Activated naive CD8-positive, alpha-beta T cell treated with anti-CD3 and anti-CD28 coated beads, Interleukin-2, amount 50 U/mL, for 24 hours (primary cell): ENCODE measurements around the gene UGT1A10.

Experiments used
- ATAC-seq: fragments of 150-1000 bp; cut with Tn5 transposase; one replicate; pipeline ENCODE4 v1.10.0; 2021
- DNase-seq: peaks from one replicate; pipeline ENCODE4 v3.0.0; 2021
- H3K27ac Mint-ChIP-seq: one replicate; pipeline ENCODE4 v1.8.0; 2021; ENCODE audit warnings: mild to moderate bottlenecking, mixed read lengths
- H3K27me3 Mint-ChIP-seq: one replicate; pipeline ENCODE4 v1.8.0; 2021; ENCODE audit warnings: mixed read lengths
- H3K36me3 Mint-ChIP-seq: one replicate; pipeline ENCODE4 v1.8.0; 2021; ENCODE audit warnings: low read depth, mixed read lengths
- H3K4me1 Mint-ChIP-seq: one replicate; pipeline ENCODE4 v1.8.0; 2021; ENCODE audit warnings: mixed read lengths
- H3K4me3 Mint-ChIP-seq: one replicate; pipeline ENCODE4 v1.8.0; 2021; ENCODE audit warnings: mild to moderate bottlenecking, moderate library complexity, mixed read lengths
- H3K9me3 Mint-ChIP-seq: one replicate; pipeline ENCODE4 v1.8.0; 2021; ENCODE audit warnings: mixed read lengths

Gene UGT1A10

GRCh38 chr2:233673896-233674295 lies 37.6 kb downstream of the UGT1A10 start:
- H3K9me3 Mint-ChIP-seq = peaks cover under 1% of the 10 kb centered on the region
- ATAC-seq = no peak
- DNase-seq = no peak
- no peak overlapping the region for H3K27ac Mint-ChIP-seq
- H3K27me3 Mint-ChIP-seq = peaks cover 11% of the 10 kb centered on the region
- H3K4me3 Mint-ChIP-seq = no peak overlapping the region
- H3K36me3 Mint-ChIP-seq = no peaks in the 10 kb centered on the region
- H3K4me1 Mint-ChIP-seq = no peaks in the 10 kb centered on the region

DNA sequence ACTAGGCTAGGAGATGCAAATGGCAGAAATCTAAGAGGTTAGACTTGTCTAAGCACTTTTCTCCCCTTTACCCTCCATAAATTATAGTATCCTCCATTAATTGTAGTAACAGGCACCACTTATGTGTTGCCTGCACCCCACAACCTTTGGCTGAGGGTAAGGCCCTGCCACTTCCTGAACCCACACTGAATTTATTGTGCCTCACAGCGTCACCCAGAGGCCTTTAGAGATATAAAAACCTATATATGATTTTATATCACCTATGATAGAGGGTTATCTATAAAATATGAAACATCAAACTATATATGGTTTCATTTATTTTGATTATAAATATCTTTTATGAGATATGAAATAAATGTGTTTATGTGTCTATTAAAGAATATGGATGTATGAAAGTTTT lies 38.1 kb downstream of the UGT1A10 start:
- H3K36me3 Mint-ChIP-seq = no peaks in the 10 kb centered on the region
- no peak overlapping the region for H3K4me3 Mint-ChIP-seq
- H3K27ac Mint-ChIP-seq = no peak overlapping the region
- no peaks in the 10 kb centered on the region for H3K4me1 Mint-ChIP-seq
- ATAC-seq = no peak
- peaks cover 11% of the 10 kb centered on the region for H3K27me3 Mint-ChIP-seq
- no peaks in the 10 kb centered on the region for H3K9me3 Mint-ChIP-seq
- no peak for DNase-seq

DNA sequence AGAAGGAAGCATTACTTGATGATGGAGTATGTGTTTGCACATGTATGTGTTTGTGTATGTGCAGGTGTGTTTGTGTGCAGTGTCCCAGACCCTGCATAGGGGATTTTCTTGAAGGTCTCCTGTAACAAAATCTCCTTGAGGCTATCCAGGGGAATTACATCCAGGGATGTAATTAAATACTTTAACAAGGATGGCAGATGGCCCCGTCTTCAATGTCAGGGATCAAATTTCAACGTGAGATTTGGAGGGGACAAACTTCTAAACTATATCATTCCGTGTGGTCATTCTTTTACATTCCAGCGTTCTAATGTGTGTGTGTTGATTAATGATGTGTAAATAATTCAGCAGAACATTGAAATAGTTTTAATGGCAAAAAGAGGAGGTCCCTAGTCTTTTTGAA lies 38.7 kb downstream of the UGT1A10 start:
- Mint-ChIP-seq H3K27me3 (peaks cover 11% of the 10 kb centered on the region), H3K4me3 (no peak overlapping the region), H3K4me1 (no peaks in the 10 kb centered on the region), H3K36me3 (no peaks in the 10 kb centered on the region), H3K9me3 (no peaks in the 10 kb centered on the region), H3K27ac (no peak overlapping the region)
- ATAC-seq (no peak), DNase-seq (no peak)

DNA sequence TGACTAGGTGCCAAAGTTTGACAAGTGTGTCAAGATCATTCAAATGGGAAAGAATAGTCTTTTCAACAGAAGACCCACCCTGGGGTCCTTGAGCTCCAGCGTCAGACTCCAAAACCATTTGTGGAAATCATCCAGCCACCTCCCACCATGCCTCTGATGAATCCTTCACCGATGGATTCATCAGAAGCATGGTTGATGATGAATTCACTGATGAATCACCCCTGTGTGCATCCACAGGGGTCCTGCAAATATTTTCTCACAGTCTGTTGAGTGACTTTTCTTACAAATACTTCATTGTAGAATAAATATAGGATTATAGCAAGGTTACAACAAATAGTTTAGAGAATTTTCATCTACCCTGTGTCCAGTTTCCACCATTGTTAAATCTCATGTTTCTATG lies 39.8 kb downstream of the UGT1A10 start:
- H3K9me3 Mint-ChIP-seq = no peaks in the 10 kb centered on the region
- H3K36me3 Mint-ChIP-seq = no peaks in the 10 kb centered on the region
- ATAC-seq (no peak), DNase-seq (no peak)
- no peak overlapping the region for H3K27ac Mint-ChIP-seq
- no peak overlapping the region for H3K4me3 Mint-ChIP-seq
- H3K27me3 Mint-ChIP-seq = peaks cover 10% of the 10 kb centered on the region
- no peaks in the 10 kb centered on the region for H3K4me1 Mint-ChIP-seq

DNA sequence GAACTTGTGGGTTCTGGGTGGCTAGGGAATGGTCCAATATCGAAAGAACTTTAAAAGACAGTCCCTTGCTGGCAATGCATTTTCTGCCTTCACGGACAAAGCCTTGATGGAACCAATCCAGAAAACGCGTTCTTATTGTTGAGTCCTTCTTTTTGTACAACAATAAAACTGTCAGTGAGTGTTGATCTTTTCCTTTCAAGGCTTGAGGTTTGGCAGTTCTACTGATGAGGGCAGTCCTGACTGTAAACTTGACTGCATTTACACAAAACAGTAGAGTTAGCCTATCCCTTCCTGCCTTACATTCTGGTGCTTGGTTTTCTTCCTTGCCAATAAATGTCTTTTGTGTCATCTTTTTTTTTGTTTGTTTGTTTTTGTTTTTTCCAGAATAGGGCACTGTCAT lies 42.9 kb downstream of the UGT1A10 start:
- Mint-ChIP-seq H3K36me3 (no peaks in the 10 kb centered on the region), H3K27ac (no peak overlapping the region), H3K9me3 (no peaks in the 10 kb centered on the region), H3K4me3 (no peak overlapping the region), H3K4me1 (no peaks in the 10 kb centered on the region), H3K27me3 (peaks cover 10% of the 10 kb centered on the region)
- no peak for DNase-seq
- ATAC-seq = no peak

- Mint-ChIP-seq H3K27me3 (peaks cover 10% of the 10 kb centered on the region), H3K4me3 (no peak overlapping the region), H3K36me3 (no peaks in the 10 kb centered on the region), H3K27ac (no peak overlapping the region), H3K4me1 (no peaks in the 10 kb centered on the region), H3K9me3 (no peaks in the 10 kb centered on the region)
- ATAC-seq (no peak), DNase-seq (no peak)
These were observed 44.3 kb downstream of the UGT1A10 start for GRCh38 chr2:233680361-233681045.

DNA sequence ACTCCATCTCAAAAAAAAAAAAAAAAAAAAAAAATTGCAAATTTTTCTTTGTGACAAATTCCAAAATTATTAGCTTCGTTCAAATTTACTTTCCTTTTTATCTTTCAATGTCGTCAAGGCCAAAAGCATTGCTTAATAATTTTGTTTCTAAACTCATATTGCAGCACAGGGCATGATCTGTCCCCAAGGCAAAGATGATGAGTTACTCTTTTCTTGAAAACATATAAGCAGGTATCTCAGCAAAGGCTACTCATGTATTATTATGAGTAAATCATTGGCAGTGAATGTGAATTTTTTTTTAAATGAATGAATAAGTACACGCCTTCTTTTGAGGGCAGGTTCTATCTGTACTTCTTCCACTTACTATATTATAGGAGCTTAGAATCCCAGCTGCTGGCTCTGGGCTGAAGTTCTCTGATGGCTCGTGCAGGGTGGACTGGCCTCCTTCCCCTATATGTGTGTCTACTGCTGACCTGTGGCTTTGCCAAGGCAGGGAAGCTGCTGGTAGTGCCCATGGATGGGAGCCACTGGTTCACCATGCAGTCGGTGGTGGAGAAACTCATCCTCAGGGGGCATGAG lies 45.4 kb downstream of the UGT1A10 start, which contains the start of gene UGT1A7:
Gene UGT1A7, plus strand, starts transcription at position 381 of the 579 bp plus-strand sequence. Its CDS starts 37 bp downstream, at position 418.
- no peaks in the 10 kb centered on the region for H3K4me1 Mint-ChIP-seq
- no peak within 1 kb of the TSS for H3K4me3 Mint-ChIP-seq
- ATAC-seq (no peak), DNase-seq (no peak)
- no peaks in the 10 kb centered on the region for H3K36me3 Mint-ChIP-seq
- H3K27ac Mint-ChIP-seq = no peak within 1 kb of the TSS
- no peaks in the 10 kb centered on the region for H3K9me3 Mint-ChIP-seq
- H3K27me3 Mint-ChIP-seq = peaks cover 7% of the 10 kb centered on the region

DNA sequence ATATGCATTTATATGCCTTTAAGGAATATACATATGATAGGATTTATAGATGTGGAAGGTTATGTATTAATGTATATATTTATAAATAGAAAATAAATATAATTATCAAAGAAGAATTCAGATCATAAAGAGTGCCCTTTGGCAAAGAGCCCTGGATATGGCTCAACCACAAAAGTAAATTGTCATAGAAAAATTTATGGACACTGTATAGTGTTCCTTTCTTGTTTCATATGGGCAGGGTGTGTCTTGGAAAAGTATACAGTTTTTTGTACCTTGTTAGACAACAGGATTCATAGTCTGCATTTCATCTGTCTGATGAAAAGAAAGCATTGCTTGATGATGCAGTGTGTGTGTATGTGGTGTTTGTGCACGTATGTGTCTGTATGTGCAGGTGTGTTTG lies 48.4 kb downstream of the UGT1A10 start:
- H3K9me3 Mint-ChIP-seq = no peaks in the 10 kb centered on the region
- H3K27ac Mint-ChIP-seq = no peak overlapping the region
- no peak overlapping the region for H3K4me3 Mint-ChIP-seq
- DNase-seq (no peak), ATAC-seq (no peak)
- no peaks in the 10 kb centered on the region for H3K36me3 Mint-ChIP-seq
- H3K27me3 Mint-ChIP-seq = peaks cover 4% of the 10 kb centered on the region
- H3K4me1 Mint-ChIP-seq = no peaks in the 10 kb centered on the region

GRCh38 chr2:233686928-233687327 lies 50.7 kb downstream of the UGT1A10 start:
- H3K27me3 Mint-ChIP-seq = peaks cover 2% of the 10 kb centered on the region
- ATAC-seq = no peak

DNA sequence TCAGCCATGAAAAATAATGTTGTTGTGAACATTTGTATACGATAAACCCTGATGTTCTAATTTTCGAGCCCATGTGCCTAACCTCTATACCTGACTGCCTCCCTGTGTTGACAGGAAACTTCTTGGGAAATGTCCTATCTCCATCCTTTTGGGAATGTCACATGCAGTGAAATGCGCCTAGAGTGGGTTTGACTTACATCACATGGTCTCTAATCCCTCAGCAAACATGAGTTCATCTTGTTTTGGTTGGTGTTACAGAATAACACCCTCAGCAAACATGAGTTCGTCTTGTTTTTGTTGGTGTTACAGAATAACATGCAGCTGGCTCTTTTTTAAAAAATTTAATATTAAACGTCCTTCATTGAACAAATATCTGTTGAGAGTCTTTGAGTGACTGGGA lies 52.1 kb downstream of the UGT1A10 start:
- H3K27me3 Mint-ChIP-seq = peaks cover 2% of the 10 kb centered on the region
- no peaks in the 10 kb centered on the region for H3K36me3 Mint-ChIP-seq
- no peak for ATAC-seq
- no peaks in the 10 kb centered on the region for H3K9me3 Mint-ChIP-seq
- H3K4me1 Mint-ChIP-seq = no peaks in the 10 kb centered on the region
- H3K4me3 Mint-ChIP-seq = no peak overlapping the region
- no peak for DNase-seq
- H3K27ac Mint-ChIP-seq = no peak overlapping the region

More at GRCh38 chr2:233686928-233687327, 50.7 kb downstream of the UGT1A10 start:
- Mint-ChIP-seq H3K9me3 (no peaks in the 10 kb centered on the region), H3K4me1 (no peaks in the 10 kb centered on the region), H3K4me3 (no peak overlapping the region), H3K27ac (no peak overlapping the region), H3K36me3 (no peaks in the 10 kb centered on the region)
- DNase-seq = no peak

GRCh38 chr2:233689031-233689430 lies 52.8 kb downstream of the UGT1A10 start:
- Mint-ChIP-seq H3K27me3 (peaks cover 2% of the 10 kb centered on the region), H3K27ac (no peak overlapping the region), H3K36me3 (no peaks in the 10 kb centered on the region), H3K4me1 (no peaks in the 10 kb centered on the region), H3K9me3 (no peaks in the 10 kb centered on the region), H3K4me3 (no peak overlapping the region)
- DNase-seq = no peak
- no peak for ATAC-seq

- Mint-ChIP-seq H3K4me1 (no peaks in the 10 kb centered on the region), H3K9me3 (no peaks in the 10 kb centered on the region), H3K27me3 (peaks cover 2% of the 10 kb centered on the region), H3K36me3 (no peaks in the 10 kb centered on the region), H3K4me3 (no peak overlapping the region), H3K27ac (no peak overlapping the region)
- DNase-seq (no peak), ATAC-seq (no peak)
These were observed 53.3 kb downstream of the UGT1A10 start for GRCh38 chr2:233689501-233689900.

GRCh38 chr2:233690444-233690843 lies 54.2 kb downstream of the UGT1A10 start:
- no peak overlapping the region for H3K27ac Mint-ChIP-seq
- no peaks in the 10 kb centered on the region for H3K36me3 Mint-ChIP-seq
- no peak overlapping the region for H3K4me3 Mint-ChIP-seq
- H3K4me1 Mint-ChIP-seq = no peaks in the 10 kb centered on the region
- DNase-seq (no peak), ATAC-seq (no peak)
- peaks cover 2% of the 10 kb centered on the region for H3K9me3 Mint-ChIP-seq
- H3K27me3 Mint-ChIP-seq = peaks cover 2% of the 10 kb centered on the region

GRCh38 chr2:233691443-233692433 lies 55.5 kb downstream of the UGT1A10 start:
- peaks cover 4% of the 10 kb centered on the region for H3K9me3 Mint-ChIP-seq
- peaks cover 2% of the 10 kb centered on the region for H3K27me3 Mint-ChIP-seq
- DNase-seq (no peak), ATAC-seq (no peak)
- H3K4me1 Mint-ChIP-seq = no peaks in the 10 kb centered on the region
- no peaks in the 10 kb centered on the region for H3K36me3 Mint-ChIP-seq
- no peak overlapping the region for H3K4me3 Mint-ChIP-seq
- H3K27ac Mint-ChIP-seq = no peak overlapping the region

GRCh38 chr2:233692648-233693047 lies 56.4 kb downstream of the UGT1A10 start, which contains the start of gene UGT1A6:
Gene UGT1A6, plus strand, starts transcription at chr2:233692890. Its CDS starts 115 bp downstream, at chr2:233693005.
- DNase-seq (no peak), ATAC-seq (no peak)
- Mint-ChIP-seq H3K4me1 (no peaks in the 10 kb centered on the region), H3K9me3 (peaks cover 4% of the 10 kb centered on the region), H3K36me3 (no peaks in the 10 kb centered on the region), H3K4me3 (no peak within 1 kb of the TSS), H3K27ac (no peak within 1 kb of the TSS), H3K27me3 (peaks cover 2% of the 10 kb centered on the region)
